AG04450 (cell line): ENCODE measurements around the gene KCNAB2. TPM values are rescaled to one million over a fixed set of nuclear protein-coding genes. Genes with fewer than 3 reads are reported as not detected.

ENCODE experiments used
- CTCF ChIA-PET: fragments of 300-600, 350-600 bp; formaldehyde crosslinking; extraction: SDS; loops from one replicate; lab custom pipeline; 2022; ENCODE audit warnings: antibody characterized with exemption, inconsistent platforms; lab: Charles Lee
- POLR2A ChIA-PET: fragments of 350-600 bp; formaldehyde crosslinking; extraction: SDS; loops from one replicate; lab custom pipeline; 2021; ENCODE audit warnings: antibody characterized with exemption, inconsistent platforms; lab: Yijun Ruan, JAX
- DNase-seq: peaks from one replicate; pipeline ENCODE4 v3.0.0-alpha.2; 2011; ENCODE audit warnings: low read depth, low spot score
- H3K27ac ChIP-seq: one replicate; pipeline ENCODE4 v1.5.1; 2012; ENCODE audit warnings: low read depth, low read length, control low read depth
- H3K27me3 ChIP-seq: one replicate; pipeline ENCODE4 v1.6.0; 2012; ENCODE audit warnings: low read length; ENCODE audit not compliant: control insufficient read depth, insufficient read depth
- H3K4me3 ChIP-seq: 2 replicates; pipeline ENCODE4 v1.5.1; 2011; ENCODE audit warnings: mild to moderate bottlenecking, low read depth, low read length, control low read depth
- H3K9me3 ChIP-seq: 2 replicates; pipeline ENCODE4 v1.5.1; 2012; ENCODE audit warnings: low read length; ENCODE audit not compliant: control insufficient read depth, insufficient read depth
- polyA plus RNA-seq: library from polyadenylated mRNA; depleted of rRNA; stranded (reverse); fragments of >200 nt; gene quantifications from 2 replicates; pipeline ENCODE4 v1.2.3, GENCODE V29; 2011
- TF ChIP-seq, protein P1 (sequence below): IDR thresholded peaks from 2 replicates; pipeline ENCODE4 v1.5.1; 2011; ENCODE audit warnings: low read depth, low read length, control low read depth, inconsistent platforms

Gene KCNAB2
- polyA plus RNA-seq, 1 experiment, result 3.1 TPM

GRCh38 chr1:5999711-6000443, 45.8 kb upstream of the KCNAB2 start:
- no peaks in the 10 kb centered on the region; the same call in 1 of the 2 replicates for H3K9me3 ChIP-seq
- TF ChIP-seq, protein P1, sequence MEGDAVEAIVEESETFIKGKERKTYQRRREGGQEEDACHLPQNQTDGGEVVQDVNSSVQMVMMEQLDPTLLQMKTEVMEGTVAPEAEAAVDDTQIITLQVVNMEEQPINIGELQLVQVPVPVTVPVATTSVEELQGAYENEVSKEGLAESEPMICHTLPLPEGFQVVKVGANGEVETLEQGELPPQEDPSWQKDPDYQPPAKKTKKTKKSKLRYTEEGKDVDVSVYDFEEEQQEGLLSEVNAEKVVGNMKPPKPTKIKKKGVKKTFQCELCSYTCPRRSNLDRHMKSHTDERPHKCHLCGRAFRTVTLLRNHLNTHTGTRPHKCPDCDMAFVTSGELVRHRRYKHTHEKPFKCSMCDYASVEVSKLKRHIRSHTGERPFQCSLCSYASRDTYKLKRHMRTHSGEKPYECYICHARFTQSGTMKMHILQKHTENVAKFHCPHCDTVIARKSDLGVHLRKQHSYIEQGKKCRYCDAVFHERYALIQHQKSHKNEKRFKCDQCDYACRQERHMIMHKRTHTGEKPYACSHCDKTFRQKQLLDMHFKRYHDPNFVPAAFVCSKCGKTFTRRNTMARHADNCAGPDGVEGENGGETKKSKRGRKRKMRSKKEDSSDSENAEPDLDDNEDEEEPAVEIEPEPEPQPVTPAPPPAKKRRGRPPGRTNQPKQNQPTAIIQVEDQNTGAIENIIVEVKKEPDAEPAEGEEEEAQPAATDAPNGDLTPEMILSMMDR, result no peak
- H3K27ac ChIP-seq, result no peak overlapping the region
- ChIA-PET POLR2A (no interaction called here), CTCF (no interaction called here)
- no peak for DNase-seq
- H3K4me3 ChIP-seq, result no peak overlapping the region
- H3K27me3 ChIP-seq, result no peaks in the 10 kb centered on the region

DNA sequence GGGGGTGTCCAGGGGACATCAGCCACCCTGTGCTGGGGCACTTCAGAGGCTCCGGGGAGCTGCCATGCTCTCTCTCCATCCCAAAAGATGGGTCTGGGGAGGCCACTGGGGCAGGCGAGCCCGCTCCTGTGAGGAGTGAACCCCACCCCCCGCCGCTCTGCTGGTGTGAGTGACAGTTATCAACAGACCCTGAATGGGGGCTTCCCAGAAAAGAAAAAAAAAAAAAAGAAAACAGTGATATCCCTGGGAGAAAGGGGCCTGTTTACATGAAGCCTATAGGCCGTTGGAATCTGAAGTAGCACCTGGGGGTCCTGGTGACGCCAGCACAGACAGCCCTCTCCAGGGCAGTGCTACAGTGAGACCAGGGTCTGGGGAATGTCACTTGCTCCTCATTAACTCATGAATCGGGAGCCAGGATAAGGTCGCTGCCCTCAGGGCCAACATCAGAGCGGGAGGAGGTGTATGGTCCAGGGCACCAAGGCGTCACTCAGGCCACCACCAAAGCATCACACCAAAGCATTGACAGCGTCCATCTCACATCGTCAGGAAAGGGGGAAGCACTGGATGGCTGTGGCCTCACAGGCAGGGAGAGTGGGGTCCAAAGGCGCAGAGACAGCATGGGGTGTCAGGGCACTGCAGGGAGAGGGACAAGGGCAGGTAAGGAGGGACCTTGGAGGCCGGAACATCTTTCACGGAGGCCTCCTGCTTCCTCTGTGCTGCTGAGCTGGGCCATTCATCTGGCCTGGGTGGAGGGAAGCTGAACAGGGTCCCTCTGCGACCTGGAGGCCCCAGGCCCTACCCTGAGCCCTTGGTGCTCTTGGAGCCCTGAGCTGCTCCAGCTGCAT, 45.0 kb upstream of the KCNAB2 start:
- TF ChIP-seq, protein P1, result no peak
- POLR2A ChIA-PET, result no interaction called here
- H3K27ac ChIP-seq, result no peak overlapping the region

DNA sequence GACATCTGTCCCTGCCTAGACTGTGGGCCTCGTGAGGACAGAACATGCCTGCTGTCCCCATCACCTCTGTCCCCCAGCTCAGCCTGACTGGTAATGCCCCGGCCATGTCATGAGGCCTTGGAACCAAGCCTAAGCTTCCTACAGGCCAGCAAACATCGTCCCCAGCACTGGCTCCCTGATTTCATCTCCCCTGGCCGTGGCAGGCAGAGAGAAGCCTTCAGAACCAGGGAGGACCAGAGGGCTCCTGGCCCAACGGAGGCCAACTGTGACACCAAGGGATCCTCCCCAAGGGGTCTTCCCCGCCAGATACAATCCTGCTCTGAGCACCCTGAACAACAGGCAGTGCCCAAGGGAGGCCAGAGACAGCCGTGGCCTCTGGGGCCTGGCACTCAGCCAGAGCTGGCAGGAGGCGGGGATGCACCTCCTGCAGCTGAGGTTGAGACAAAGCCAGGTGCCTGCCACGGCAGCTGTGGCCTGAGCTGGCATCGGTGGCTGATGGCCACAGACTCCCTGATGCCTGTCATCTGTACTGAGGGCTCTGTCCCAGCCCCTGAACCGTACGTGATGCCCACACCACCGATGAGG, 43.6 kb upstream of the KCNAB2 start:
- Histone ChIP-seq H3K9me3 (no peaks in the 10 kb centered on the region; the same call in 1 of the 2 replicates), H3K4me3 (no peak overlapping the region), H3K27me3 (no peaks in the 10 kb centered on the region), H3K27ac (no peak overlapping the region)
- ChIA-PET POLR2A (no interaction called here), CTCF (no interaction called here)
- DNase-seq, result no peak
- TF ChIP-seq, protein P1, result no peak

More for the DNA sequence above, 45.0 kb upstream of the KCNAB2 start:
- DNase-seq, result no peak
- no peaks in the 10 kb centered on the region; the same call in 1 of the 2 replicates for H3K9me3 ChIP-seq
- CTCF ChIA-PET, result no interaction called here
- H3K4me3 ChIP-seq, result no peak overlapping the region
- H3K27me3 ChIP-seq, result no peaks in the 10 kb centered on the region

DNA sequence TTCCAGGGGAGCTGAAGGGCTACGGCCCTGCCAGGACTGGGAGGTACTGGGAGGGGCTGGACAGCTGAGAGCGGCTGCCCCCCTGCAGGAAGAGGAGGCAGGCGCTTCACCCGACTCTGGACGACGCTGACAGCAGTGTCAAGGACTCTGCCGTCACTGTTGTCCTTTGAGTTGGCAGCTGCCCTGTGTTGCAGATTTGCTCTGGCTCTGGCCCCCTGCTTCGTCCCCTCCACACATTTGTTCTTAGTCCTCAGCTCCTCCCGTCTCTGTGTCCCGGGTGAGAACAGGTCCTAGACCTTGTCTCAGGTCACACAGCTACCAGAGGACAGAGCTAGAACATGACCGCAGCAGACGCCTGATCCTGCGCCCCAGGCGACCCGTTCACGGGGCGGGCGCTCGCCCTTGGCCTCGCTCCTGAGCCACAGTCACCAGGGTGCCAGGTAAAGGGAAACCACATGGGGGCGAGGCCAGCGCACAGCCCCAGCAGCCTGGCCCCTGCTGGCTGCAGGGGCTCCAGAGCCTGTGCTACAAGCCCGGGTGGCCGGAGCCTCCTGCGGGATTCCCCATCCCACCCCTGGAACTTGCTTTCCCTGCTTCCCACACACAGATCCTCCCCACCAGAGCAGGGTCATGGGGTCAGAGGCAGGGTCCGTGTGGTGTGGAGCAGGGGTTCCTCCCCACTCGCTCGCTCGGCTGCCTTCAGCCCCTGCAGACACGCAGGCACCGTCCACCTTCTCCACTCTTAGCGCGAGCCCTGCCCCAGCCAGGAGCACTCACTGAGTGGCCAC, 42.8 kb upstream of the KCNAB2 start:
- ChIA-PET CTCF (no interaction called here), POLR2A (no interaction called here)
- H3K4me3 ChIP-seq, result no peak overlapping the region
- H3K9me3 ChIP-seq, result no peaks in the 10 kb centered on the region; the same call in 1 of the 2 replicates
- TF ChIP-seq, protein P1, result no peak
- H3K27ac ChIP-seq, result no peak overlapping the region
- DNase-seq, result no peak
- no peaks in the 10 kb centered on the region for H3K27me3 ChIP-seq
